HepG2 (cell line): ENCODE results near the gene ATP6V1G3. TPM values are rescaled to one million over a fixed set of nuclear protein-coding genes. Genes with fewer than 3 reads are reported as not detected.

Source experiments
- ATAC-seq: fragments of 200-7000 bp; cut with Tn5 transposase; 3 replicates; pipeline ENCODE4 v1.9.1; 2020; ENCODE audit warnings: mild to moderate bottlenecking, moderate library complexity
- BruUV-seq: library from RNA; stranded (reverse); fragments of 400-500 nt; replicated peaks from 2 replicates; lab custom pipeline; 2021; lab: Mats Ljungman, UMichigan
- CTCF ChIA-PET: fragments of 300-600 bp; formaldehyde crosslinking; extraction: SDS; loops from one replicate; lab custom pipeline; 2021; ENCODE audit warnings: low total read pairs, inconsistent platforms, low intra/inter-chr PET ratio; lab: Yijun Ruan, JAX
- POLR2A ChIA-PET: fragments of 350-600 bp; sonication (Branson Sonifier 250); formaldehyde crosslinking; loops from one replicate; lab custom pipeline; 2020; ENCODE audit warnings: antibody characterized with exemption, inconsistent platforms; lab: Yijun Ruan, JAX
- DNase-seq: peaks from one replicate; pipeline ENCODE4 v3.0.0-alpha.2; 2015; ENCODE audit warnings: low spot score
- FAIRE-seq: peaks from 3 replicates; lab custom pipeline; 2011; peaks lifted over from hg19 to GRCh38; lab: Jason Lieb, UNC
- H2AFZ ChIP-seq: one replicate; pipeline ENCODE4 v1.6.1; 2011; ENCODE audit warnings: low read length, inconsistent platforms
- H3K27ac ChIP-seq: fragments of 300-600 bp; 3 replicates; pipeline ENCODE4 v1.8.0; 2011; ENCODE audit warnings: mixed run types, mild to moderate bottlenecking, mixed read lengths, low read length, inconsistent platforms; ENCODE audit not compliant: insufficient read depth; ENCODE audit errors: extremely low read length
- H3K27me3 ChIP-seq, 2 experiments: fragments of 200-600 bp in 1 of 2; 2 replicates in 1 of 2; 3 replicates in 1 of 2; pipeline versions ENCODE4 v1.6.0 to v1.8.0; 2011; ENCODE audit warnings: low read length in 2 of 2, mild to moderate bottlenecking in 2 of 2, moderate library complexity in 2 of 2, inconsistent platforms in 1 of 2; ENCODE audit not compliant: insufficient read depth in 2 of 2, control insufficient read depth in 1 of 2
- H3K36me3 ChIP-seq, 2 experiments: fragments of 200-600 bp in 1 of 2; replicated peaks in 1 of 2; 2 replicates in 1 of 2; 3 replicates in 1 of 2; pipeline versions ENCODE4 v1.5.1 to v1.8.0; 2011; ENCODE audit warnings: low read length in 2 of 2, inconsistent platforms in 1 of 2; ENCODE audit not compliant: insufficient read depth in 2 of 2, control insufficient read depth in 1 of 2
- H3K4me1 ChIP-seq: 2 replicates; pipeline ENCODE4 v1.5.1; 2012; ENCODE audit warnings: low read length, inconsistent platforms; ENCODE audit not compliant: insufficient read depth
- H3K4me2 ChIP-seq: 2 replicates; pipeline ENCODE4 v1.6.0; 2011; ENCODE audit warnings: low read depth, low read length, inconsistent platforms
- H3K4me3 ChIP-seq, 3 experiments: fragments of 200-600 bp in 1 of 3; sonication (generic), shearing (Covaris generic) in 1 of 3; replicated peaks in 1 of 3; 2 replicates each; pipeline ENCODE4 v1.5.1; 2011 to 2016; ENCODE audit warnings: low read length in 3 of 3, inconsistent platforms in 2 of 3, low read depth in 2 of 3, mild to moderate bottlenecking in 2 of 3, control low read depth in 1 of 3, mixed read lengths in 1 of 3; ENCODE audit not compliant: insufficient read depth in 1 of 3
- H3K79me2 ChIP-seq: one replicate; pipeline ENCODE4 v1.6.1; 2011; ENCODE audit warnings: low read length, inconsistent platforms; ENCODE audit not compliant: insufficient read depth
- H3K9ac ChIP-seq: 2 replicates; pipeline ENCODE4 v1.6.0; 2011; ENCODE audit warnings: mild to moderate bottlenecking, low read depth, low read length, inconsistent platforms; ENCODE audit not compliant: insufficient read depth
- H3K9me3 ChIP-seq: 2 replicates; pipeline ENCODE4 v1.5.1; 2012; ENCODE audit warnings: mild to moderate bottlenecking, low read length
- H4K20me1 ChIP-seq: 2 replicates; pipeline ENCODE4 v1.6.0; 2011; ENCODE audit warnings: inconsistent platforms, mild to moderate bottlenecking, low read length, moderate library complexity; ENCODE audit not compliant: insufficient read depth
- ARNT ChIP-seq: fragments of 450-650 bp; IDR thresholded peaks from 2 replicates; pipeline ENCODE4 v1.6.1; 2017
- ATM ChIP-seq: fragments of 450-650 bp; IDR thresholded peaks from 2 replicates; pipeline ENCODE4 v1.7.1; 2017; ENCODE audit warnings: mild to moderate bottlenecking, borderline replicate concordance
- BORCS8-MEF2B ChIP-seq: sonication (generic); formaldehyde crosslinking; IDR thresholded peaks from 2 replicates; pipeline ENCODE4 v1.8.0; 2022; ENCODE audit warnings: mild to moderate bottlenecking, missing genetic modification reagents
- FOSL2 ChIP-seq: sonication (generic); formaldehyde crosslinking; IDR thresholded peaks from 2 replicates; pipeline ENCODE4 v1.4.0; 2020; ENCODE audit warnings: missing genetic modification reagents
- FOXP1 ChIP-seq, 2 experiments: fragments of 450-650 bp in 1 of 2; IDR thresholded peaks; 2 replicates each; pipeline ENCODE4 v1.6.1; 2017 to 2018; ENCODE audit warnings: antibody characterized with exemption in 1 of 2
- HNRNPK ChIP-seq: fragments of 200-400 bp; formaldehyde crosslinking; IDR thresholded peaks from 2 replicates; pipeline ENCODE4 v1.6.1; 2018; ENCODE audit warnings: low read length, low read depth, moderate library complexity, mild to moderate bottlenecking; ENCODE audit not compliant: poor library complexity, severe bottlenecking
- LCORL ChIP-seq, 2 experiments: fragments of 450-650 bp in 1 of 2; sonication (generic) in 1 of 2; formaldehyde crosslinking in 1 of 2; IDR thresholded peaks; 2 replicates each; pipeline versions ENCODE4 v1.5.0 to v1.6.1; 2017 to 2020; ENCODE audit warnings: antibody characterized with exemption in 1 of 2, missing genetic modification reagents in 1 of 2
- SOX5 ChIP-seq: IDR thresholded peaks from 2 replicates; pipeline ENCODE4 v1.6.1; 2016; ENCODE audit warnings: borderline replicate concordance
- SP4 ChIP-seq: sonication (generic); formaldehyde crosslinking; IDR thresholded peaks from 2 replicates; pipeline ENCODE4 v1.8.1; 2023; ENCODE audit warnings: mild to moderate bottlenecking, missing genetic modification reagents
- TARDBP ChIP-seq: sonication (generic); formaldehyde crosslinking; IDR thresholded peaks from 2 replicates; pipeline ENCODE4 v1.8.0; 2022; ENCODE audit warnings: mild to moderate bottlenecking, missing genetic modification reagents
- ZNF441 ChIP-seq: sonication (generic); formaldehyde crosslinking; IDR thresholded peaks from 2 replicates; pipeline ENCODE4 v1.7.0; 2021; ENCODE audit warnings: missing genetic modification reagents, borderline replicate concordance
- ZNF550 ChIP-seq: sonication (generic); formaldehyde crosslinking; IDR thresholded peaks from 2 replicates; pipeline ENCODE4 v1.4.0; 2020; ENCODE audit warnings: mild to moderate bottlenecking, missing genetic modification reagents, borderline replicate concordance
- ZNF652 ChIP-seq: IDR thresholded peaks from 2 replicates; pipeline ENCODE4 v1.6.1; 2016; ENCODE audit warnings: low read depth, borderline replicate concordance
- ZNF788 ChIP-seq: sonication (generic); formaldehyde crosslinking; IDR thresholded peaks from 2 replicates; pipeline ENCODE4 v1.5.0; 2020; ENCODE audit warnings: mild to moderate bottlenecking, missing genetic modification reagents, borderline replicate concordance
- WGBS: methylation state at CpG from one replicate; pipeline ENCODE4 v1.1.6; 2017; ENCODE audit warnings: low lambda C conversion rate; 5-methylcytosine and 5-hydroxymethylcytosine counted together
- in situ Hi-C: cut with HindIII; loops from 2 replicates; pipeline ENCODE4 v1.10.0; 2017; ENCODE audit warnings: low pct_unique_long_range_greater_than_20kb; ENCODE audit not compliant: extremely low pct_ligation_motif_present
- intact Hi-C: fragments of 100-400 bp; cut with micrococcal nuclease; formaldehyde crosslinking; loops from one replicate; pipeline ENCODE4 v1.10.0; 2022; ENCODE audit not compliant: unreplicated experiment
- polyA plus RNA-seq, 8 experiments: library from polyadenylated mRNA; depleted of rRNA in 3 of 8; stranded (reverse) in 7 of 8; unstranded in 1 of 8; fragments of >200 nt; fragmentation: Illumina TruSeq in 4 of 8; extraction: Trizol in 4 of 8; gene quantifications; 2 replicates each; pipeline versions ENCODE4 v1.2.1 to v1.2.3, GENCODE V29; 2011 to 2016; ENCODE audit warnings: low read depth in 4 of 8, missing spikeins in 1 of 8, mixed read lengths in 1 of 8; ENCODE audit not compliant: insufficient read depth in 1 of 8
- total RNA-seq, 5 experiments: library from RNA; depleted of rRNA; stranded (reverse); fragments of >200 nt; fragmentation: Illumina TruSeq; extraction: Trizol; gene quantifications; 2 replicates each; pipeline ENCODE4 v1.2.3, GENCODE V29; 2016; ENCODE audit warnings: low read depth in 1 of 5
- TF ChIP-seq, protein P1 (sequence below): sonication (generic); formaldehyde crosslinking; IDR thresholded peaks from 2 replicates; pipeline ENCODE4 v1.4.0; 2020; ENCODE audit warnings: mild to moderate bottlenecking, missing genetic modification reagents
- TF ChIP-seq, protein P2 (sequence below): sonication (generic); formaldehyde crosslinking; IDR thresholded peaks from 2 replicates; pipeline ENCODE4 v1.4.0; 2020; ENCODE audit warnings: missing genetic modification reagents
- TF ChIP-seq, protein P3 (sequence below): sonication (generic); formaldehyde crosslinking; conservative IDR thresholded peaks from 2 replicates; pipeline ENCODE4 v1.4.0; 2020; ENCODE audit warnings: mild to moderate bottlenecking, missing genetic modification reagents, moderate library complexity
- TF ChIP-seq, protein P4 (sequence below): sonication (generic); formaldehyde crosslinking; IDR thresholded peaks from 2 replicates; pipeline ENCODE4 v1.5.1; 2020; ENCODE audit warnings: mild to moderate bottlenecking, missing genetic modification reagents, borderline replicate concordance

Gene ATP6V1G3
- total and polyA plus RNA-seq, 2 of the 13 experiments (the other 11 are each of a cell fraction or from before 2014, with no cell fraction given), result not detected

DNA sequence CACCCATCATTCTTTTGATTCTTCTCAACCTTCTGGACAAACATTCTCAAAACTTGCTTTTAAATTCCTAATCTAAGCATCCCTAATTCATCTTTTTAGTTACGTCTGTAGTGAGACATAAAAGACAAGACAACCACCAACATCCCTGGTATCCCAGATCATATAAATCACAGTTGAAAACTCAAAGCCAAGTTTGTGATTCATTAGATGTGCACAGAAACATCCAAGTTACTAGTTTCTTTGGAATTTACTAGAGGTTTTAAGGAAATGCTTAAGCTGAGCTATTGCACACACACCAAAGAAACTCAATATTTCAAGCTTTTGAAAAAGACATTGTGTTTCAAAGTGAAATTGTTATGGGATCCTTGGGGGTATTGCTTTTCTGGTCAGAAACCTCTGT is 47.6 kb downstream of the ATP6V1G3 start:
- intact Hi-C loops, result no loop called here
- CTCF ChIA-PET, result no interaction called here
- Histone ChIP-seq H4K20me1 (no peaks in the 10 kb centered on the region), H3K27ac (no peak overlapping the region), H3K4me1 (no peaks in the 10 kb centered on the region), H3K4me3 (no peak overlapping the region), H2AFZ (no peak overlapping the region), H3K9me3 (no peaks in the 10 kb centered on the region), H3K4me2 (no peak overlapping the region), H3K9ac (no peak overlapping the region), H3K36me3 (no peaks in the 10 kb centered on the region), H3K27me3 (no peaks in the 10 kb centered on the region), H3K79me2 (no peaks in the 10 kb centered on the region)
- POLR2A ChIA-PET, result no interaction called here
- in situ Hi-C loops, result no loop called here
- no peak for ATAC-seq
- BruUV-seq, result no TSS peak
- DNase-seq, result no peak
- FAIRE-seq, result no peak
- 81% methylated on average over 1 of the region's 1 CpG for WGBS
- TF ChIP-seq ZNF652 (CRISPR knock-in tag), result no peak
- TF ChIP-seq, protein P1, sequence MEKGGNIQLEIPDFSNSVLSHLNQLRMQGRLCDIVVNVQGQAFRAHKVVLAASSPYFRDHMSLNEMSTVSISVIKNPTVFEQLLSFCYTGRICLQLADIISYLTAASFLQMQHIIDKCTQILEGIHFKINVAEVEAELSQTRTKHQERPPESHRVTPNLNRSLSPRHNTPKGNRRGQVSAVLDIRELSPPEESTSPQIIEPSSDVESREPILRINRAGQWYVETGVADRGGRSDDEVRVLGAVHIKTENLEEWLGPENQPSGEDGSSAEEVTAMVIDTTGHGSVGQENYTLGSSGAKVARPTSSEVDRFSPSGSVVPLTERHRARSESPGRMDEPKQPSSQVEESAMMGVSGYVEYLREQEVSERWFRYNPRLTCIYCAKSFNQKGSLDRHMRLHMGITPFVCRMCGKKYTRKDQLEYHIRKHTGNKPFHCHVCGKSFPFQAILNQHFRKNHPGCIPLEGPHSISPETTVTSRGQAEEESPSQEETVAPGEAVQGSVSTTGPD (CRISPR knock-in tag), result no peak
- no peak for TF ChIP-seq FOSL2 (CRISPR knock-in tag)
- TF ChIP-seq ZNF788 (CRISPR knock-in tag), result no peak
- TF ChIP-seq SOX5 (CRISPR knock-in tag), result no peak
- no peak for TF ChIP-seq SP4 (CRISPR knock-in tag)
- TF ChIP-seq TARDBP (CRISPR knock-in tag), result no peak
- no peak for TF ChIP-seq ZNF550 (CRISPR knock-in tag)
- TF ChIP-seq ZNF441, result no peak
- TF ChIP-seq ARNT, result no peak
- TF ChIP-seq, protein P2, sequence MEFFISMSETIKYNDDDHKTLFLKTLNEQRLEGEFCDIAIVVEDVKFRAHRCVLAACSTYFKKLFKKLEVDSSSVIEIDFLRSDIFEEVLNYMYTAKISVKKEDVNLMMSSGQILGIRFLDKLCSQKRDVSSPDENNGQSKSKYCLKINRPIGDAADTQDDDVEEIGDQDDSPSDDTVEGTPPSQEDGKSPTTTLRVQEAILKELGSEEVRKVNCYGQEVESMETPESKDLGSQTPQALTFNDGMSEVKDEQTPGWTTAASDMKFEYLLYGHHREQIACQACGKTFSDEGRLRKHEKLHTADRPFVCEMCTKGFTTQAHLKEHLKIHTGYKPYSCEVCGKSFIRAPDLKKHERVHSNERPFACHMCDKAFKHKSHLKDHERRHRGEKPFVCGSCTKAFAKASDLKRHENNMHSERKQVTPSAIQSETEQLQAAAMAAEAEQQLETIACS (CRISPR knock-in tag), result no peak
- TF ChIP-seq LCORL (IDR thresholded peaks at IDR 0.05), result no peak
- no peak for TF ChIP-seq LCORL (CRISPR knock-in tag; IDR thresholded peaks at IDR 0.05)
- TF ChIP-seq, protein P3, sequence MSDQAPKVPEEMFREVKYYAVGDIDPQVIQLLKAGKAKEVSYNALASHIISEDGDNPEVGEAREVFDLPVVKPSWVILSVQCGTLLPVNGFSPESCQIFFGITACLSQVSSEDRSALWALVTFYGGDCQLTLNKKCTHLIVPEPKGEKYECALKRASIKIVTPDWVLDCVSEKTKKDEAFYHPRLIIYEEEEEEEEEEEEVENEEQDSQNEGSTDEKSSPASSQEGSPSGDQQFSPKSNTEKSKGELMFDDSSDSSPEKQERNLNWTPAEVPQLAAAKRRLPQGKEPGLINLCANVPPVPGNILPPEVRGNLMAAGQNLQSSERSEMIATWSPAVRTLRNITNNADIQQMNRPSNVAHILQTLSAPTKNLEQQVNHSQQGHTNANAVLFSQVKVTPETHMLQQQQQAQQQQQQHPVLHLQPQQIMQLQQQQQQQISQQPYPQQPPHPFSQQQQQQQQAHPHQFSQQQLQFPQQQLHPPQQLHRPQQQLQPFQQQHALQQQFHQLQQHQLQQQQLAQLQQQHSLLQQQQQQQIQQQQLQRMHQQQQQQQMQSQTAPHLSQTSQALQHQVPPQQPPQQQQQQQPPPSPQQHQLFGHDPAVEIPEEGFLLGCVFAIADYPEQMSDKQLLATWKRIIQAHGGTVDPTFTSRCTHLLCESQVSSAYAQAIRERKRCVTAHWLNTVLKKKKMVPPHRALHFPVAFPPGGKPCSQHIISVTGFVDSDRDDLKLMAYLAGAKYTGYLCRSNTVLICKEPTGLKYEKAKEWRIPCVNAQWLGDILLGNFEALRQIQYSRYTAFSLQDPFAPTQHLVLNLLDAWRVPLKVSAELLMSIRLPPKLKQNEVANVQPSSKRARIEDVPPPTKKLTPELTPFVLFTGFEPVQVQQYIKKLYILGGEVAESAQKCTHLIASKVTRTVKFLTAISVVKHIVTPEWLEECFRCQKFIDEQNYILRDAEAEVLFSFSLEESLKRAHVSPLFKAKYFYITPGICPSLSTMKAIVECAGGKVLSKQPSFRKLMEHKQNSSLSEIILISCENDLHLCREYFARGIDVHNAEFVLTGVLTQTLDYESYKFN (CRISPR knock-in tag), result no peak
- TF ChIP-seq BORCS8-MEF2B, result no peak
- TF ChIP-seq, protein P4, sequence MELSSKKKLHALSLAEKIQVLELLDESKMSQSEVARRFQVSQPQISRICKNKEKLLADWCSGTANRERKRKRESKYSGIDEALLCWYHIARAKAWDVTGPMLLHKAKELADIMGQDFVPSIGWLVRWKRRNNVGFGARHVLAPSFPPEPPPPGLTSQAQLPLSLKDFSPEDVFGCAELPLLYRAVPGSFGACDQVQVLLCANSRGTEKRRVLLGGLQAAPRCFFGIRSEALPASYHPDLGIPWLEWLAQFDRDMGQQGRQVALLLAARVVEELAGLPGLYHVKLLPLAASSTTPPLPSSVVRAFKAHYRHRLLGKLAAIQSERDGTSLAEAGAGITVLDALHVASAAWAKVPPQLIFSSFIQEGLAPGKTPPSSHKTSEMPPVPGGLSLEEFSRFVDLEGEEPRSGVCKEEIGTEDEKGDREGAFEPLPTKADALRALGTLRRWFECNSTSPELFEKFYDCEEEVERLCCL, result no peak
- no peak for TF ChIP-seq HNRNPK
- no peak for TF ChIP-seq ATM
- TF ChIP-seq FOXP1 (IDR thresholded peaks at IDR 0.05), result no peak
- no peak for TF ChIP-seq FOXP1 (CRISPR knock-in tag; IDR thresholded peaks at IDR 0.05)
